ENCODE results near the gene CAPZB. TPM values are rescaled to one million over a fixed set of nuclear protein-coding genes. Genes with fewer than 3 reads are reported as not detected.
A peak's percentile ranks its signal among the peaks of the same experiment; 100 is the strongest.

The CAPZB gene
- total RNA-seq, 1 donor from 2014 or later, result 93.6 TPM

- no peak for TF ChIP-seq CTCF (IDR thresholded peaks at IDR 0.05; ENCODE audit: insufficient read depth, low read length, poor library complexity, severe bottlenecking)
- no peak overlapping the region for H3K4me3 ChIP-seq (ENCODE audit: low read depth, low read length)
- no peaks in the 10 kb centered on the region for H3K27me3 ChIP-seq (ENCODE audit: control insufficient read depth, insufficient read depth, low read length)
- DNase-seq (ENCODE audit: low read depth), result no peak
- H3K36me3 ChIP-seq (ENCODE audit: control insufficient read depth, insufficient read depth, low read length), result no peaks in the 10 kb centered on the region
Measured at GRCh38 chr1:19447550-19447949, 37.8 kb downstream of the CAPZB start.

DNA sequence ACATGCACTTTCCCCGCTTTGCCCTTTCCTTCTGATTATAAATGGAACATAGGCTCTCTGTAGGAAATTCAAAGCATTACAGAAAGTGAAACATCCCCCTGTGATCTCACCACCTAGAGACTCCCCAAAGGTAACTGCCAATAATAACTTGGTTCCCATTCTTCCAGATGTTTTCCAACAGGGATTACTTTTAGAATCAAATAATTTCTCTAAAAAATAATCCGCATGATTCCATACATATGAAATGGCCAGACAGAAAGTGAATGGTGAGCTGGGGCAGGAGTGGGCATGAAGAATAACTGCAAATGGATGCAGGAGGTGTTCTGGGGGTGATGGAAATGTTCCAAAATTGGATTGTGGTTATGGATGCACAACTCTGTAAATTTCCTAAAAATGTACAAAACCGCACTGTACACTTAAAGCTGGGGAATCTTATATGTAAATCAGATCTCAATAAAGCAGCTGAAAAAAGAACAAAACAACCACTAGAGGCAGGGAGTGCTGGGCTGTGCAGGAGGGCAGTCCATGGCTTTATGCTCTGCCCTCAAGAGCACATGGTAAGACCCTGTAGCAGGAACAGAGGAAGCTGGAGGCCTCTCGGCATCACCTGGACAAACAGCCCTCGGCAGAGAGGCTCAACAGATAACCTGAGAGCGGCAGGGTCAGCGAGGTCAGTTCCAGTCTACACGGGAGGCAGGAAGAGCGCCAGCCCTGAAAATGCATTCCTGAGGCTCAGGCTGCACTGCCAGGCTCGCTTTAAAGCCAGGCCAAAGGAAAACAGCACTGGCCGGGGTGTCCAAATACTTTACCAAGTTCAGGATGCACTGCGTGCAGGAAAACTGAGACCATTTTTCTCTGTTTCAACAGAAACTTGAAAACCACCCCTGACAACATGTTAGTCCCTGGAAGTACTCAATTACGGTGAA is 39.7 kb downstream of the CAPZB start:
- Histone ChIP-seq H3K27me3 (ENCODE audit: control insufficient read depth, insufficient read depth, low read length) (no peaks in the 10 kb centered on the region), H3K36me3 (ENCODE audit: control insufficient read depth, insufficient read depth, low read length) (no peaks in the 10 kb centered on the region), H3K4me3 (ENCODE audit: low read depth, low read length) (no peak overlapping the region)
- peak; percentile 52 for TF ChIP-seq CTCF (IDR thresholded peaks at IDR 0.05; ENCODE audit: insufficient read depth, low read length, poor library complexity, severe bottlenecking)
- DNase-seq (ENCODE audit: low read depth), result no peak

- DNase-seq (ENCODE audit: low read depth), result no peak
- no peak for TF ChIP-seq CTCF (IDR thresholded peaks at IDR 0.05; ENCODE audit: insufficient read depth, low read length, poor library complexity, severe bottlenecking)
- Histone ChIP-seq H3K36me3 (ENCODE audit: control insufficient read depth, insufficient read depth, low read length) (no peaks in the 10 kb centered on the region), H3K4me3 (ENCODE audit: low read depth, low read length) (no peak overlapping the region), H3K27me3 (ENCODE audit: control insufficient read depth, insufficient read depth, low read length) (no peaks in the 10 kb centered on the region)
Measured at GRCh38 chr1:19444296-19445021, 40.9 kb downstream of the CAPZB start.

- no peak overlapping the region for H3K4me3 ChIP-seq (ENCODE audit: low read depth, low read length)
- no peak for TF ChIP-seq CTCF (IDR thresholded peaks at IDR 0.05; ENCODE audit: insufficient read depth, low read length, poor library complexity, severe bottlenecking)
- DNase-seq (ENCODE audit: low read depth), result no peak
- no peaks in the 10 kb centered on the region for H3K36me3 ChIP-seq (ENCODE audit: control insufficient read depth, insufficient read depth, low read length)
- no peaks in the 10 kb centered on the region for H3K27me3 ChIP-seq (ENCODE audit: control insufficient read depth, insufficient read depth, low read length)
Measured at GRCh38 chr1:19443326-19443725, 42.0 kb downstream of the CAPZB start.

- DNase-seq (ENCODE audit: low read depth), result no peak
- Histone ChIP-seq H3K36me3 (ENCODE audit: control insufficient read depth, insufficient read depth, low read length) (no peaks in the 10 kb centered on the region), H3K4me3 (ENCODE audit: low read depth, low read length) (no peak overlapping the region), H3K27me3 (ENCODE audit: control insufficient read depth, insufficient read depth, low read length) (no peaks in the 10 kb centered on the region)
- no peak for TF ChIP-seq CTCF (IDR thresholded peaks at IDR 0.05; ENCODE audit: insufficient read depth, low read length, poor library complexity, severe bottlenecking)
Measured at GRCh38 chr1:19442154-19443096, 42.9 kb downstream of the CAPZB start.
